Hepatocyte (in vitro differentiated cells): ENCODE measurements around the gene M1AP.

Experiments
- EZH2 ChIP-seq: fragments of 200-600 bp; sonication (generic); IDR thresholded peaks from 2 replicates; pipeline ENCODE4 v1.6.1; 2016; ENCODE audit warnings: antibody characterized with exemption, mild to moderate bottlenecking, borderline replicate concordance
- EZH2phosphoT487 ChIP-seq: fragments of 200-600 bp; sonication (generic); IDR thresholded peaks from one replicate; pipeline ENCODE4 v1.6.1; 2018; ENCODE audit warnings: antibody characterized with exemption, mild to moderate bottlenecking, low read depth, moderate library complexity; ENCODE audit not compliant: unreplicated experiment, severe bottlenecking
- TF ChIP-seq, protein P1 (sequence below): fragments of 200-600 bp; sonication (generic); IDR thresholded peaks from 2 replicates; pipeline ENCODE4 v1.5.1; 2016; ENCODE audit warnings: antibody characterized with exemption, mild to moderate bottlenecking; ENCODE audit not compliant: poor library complexity

DNA sequence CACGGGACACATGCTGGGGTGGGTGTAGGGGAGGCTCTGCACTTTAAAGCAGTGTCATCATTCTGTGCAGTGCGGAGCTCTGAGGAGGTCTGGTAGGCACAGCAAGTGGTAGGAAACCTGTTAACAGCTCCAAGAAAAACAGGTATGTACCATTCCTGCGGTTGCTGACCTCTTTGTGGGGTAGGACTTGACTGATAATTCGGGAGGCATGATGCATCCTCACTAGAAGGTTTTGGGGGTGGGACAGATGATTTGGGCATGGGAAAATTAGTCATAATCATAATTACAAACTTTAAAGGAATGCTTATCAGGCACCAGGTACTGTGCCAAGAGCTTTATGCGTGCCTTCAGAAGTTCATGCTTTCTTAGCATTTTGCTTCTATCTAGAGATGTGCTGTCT lies 83.9 kb downstream of the M1AP start:
- TF ChIP-seq, protein P1, sequence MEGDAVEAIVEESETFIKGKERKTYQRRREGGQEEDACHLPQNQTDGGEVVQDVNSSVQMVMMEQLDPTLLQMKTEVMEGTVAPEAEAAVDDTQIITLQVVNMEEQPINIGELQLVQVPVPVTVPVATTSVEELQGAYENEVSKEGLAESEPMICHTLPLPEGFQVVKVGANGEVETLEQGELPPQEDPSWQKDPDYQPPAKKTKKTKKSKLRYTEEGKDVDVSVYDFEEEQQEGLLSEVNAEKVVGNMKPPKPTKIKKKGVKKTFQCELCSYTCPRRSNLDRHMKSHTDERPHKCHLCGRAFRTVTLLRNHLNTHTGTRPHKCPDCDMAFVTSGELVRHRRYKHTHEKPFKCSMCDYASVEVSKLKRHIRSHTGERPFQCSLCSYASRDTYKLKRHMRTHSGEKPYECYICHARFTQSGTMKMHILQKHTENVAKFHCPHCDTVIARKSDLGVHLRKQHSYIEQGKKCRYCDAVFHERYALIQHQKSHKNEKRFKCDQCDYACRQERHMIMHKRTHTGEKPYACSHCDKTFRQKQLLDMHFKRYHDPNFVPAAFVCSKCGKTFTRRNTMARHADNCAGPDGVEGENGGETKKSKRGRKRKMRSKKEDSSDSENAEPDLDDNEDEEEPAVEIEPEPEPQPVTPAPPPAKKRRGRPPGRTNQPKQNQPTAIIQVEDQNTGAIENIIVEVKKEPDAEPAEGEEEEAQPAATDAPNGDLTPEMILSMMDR, result no peak
- TF ChIP-seq EZH2 (no peak), EZH2phosphoT487 (no peak)
